Activated CD4-positive, alpha-beta memory T cell treated with anti-CD3 and anti-CD28 coated beads, Interleukin-2, amount 10 ng/mL, durations not matched to agents 7 days and 5 days (primary cell): ENCODE measurements around the gene KDM4D. TPM values are rescaled to one million over a fixed set of nuclear protein-coding genes. Genes with fewer than 3 reads are reported as not detected.
"Not testable (repeated sequence)": the region's sequence is repeated elsewhere in the genome, so short reads cannot be mapped to it uniquely, and the experiment has no call there.

Experiments used
- CTCF ChIA-PET: fragments of 350-600 bp; sonication (Branson Sonifier 250); formaldehyde crosslinking; loops from one replicate; lab custom pipeline; 2021; ENCODE audit warnings: antibody characterized with exemption, inconsistent platforms; lab: Charles Lee
- POLR2A ChIA-PET: fragments of 350-600 bp; sonication (Branson Sonifier 250); formaldehyde crosslinking; loops from one replicate; lab custom pipeline; 2021; ENCODE audit warnings: antibody characterized with exemption; lab: Charles Lee
- DNase-seq: peaks from one replicate; pipeline ENCODE4 v3.0.0-alpha.2; 2020
- H3K27ac Mint-ChIP-seq: one replicate; pipeline ENCODE4 v1.8.0; 2021; ENCODE audit warnings: mild to moderate bottlenecking, mixed read lengths
- H3K27me3 Mint-ChIP-seq: one replicate; pipeline ENCODE4 v1.8.0; 2021; ENCODE audit warnings: mixed read lengths
- H3K36me3 Mint-ChIP-seq: one replicate; pipeline ENCODE4 v1.8.0; 2021; ENCODE audit warnings: low read depth, mixed read lengths
- H3K4me1 Mint-ChIP-seq: one replicate; pipeline ENCODE4 v1.8.0; 2021; ENCODE audit warnings: mixed read lengths
- H3K4me3 Mint-ChIP-seq: one replicate; pipeline ENCODE4 v1.8.0; 2021; ENCODE audit warnings: mild to moderate bottlenecking, mixed read lengths
- H3K9me3 Mint-ChIP-seq: one replicate; pipeline ENCODE4 v1.8.0; 2021; ENCODE audit warnings: mixed read lengths
- total RNA-seq, 2 experiments: library from RNA; stranded (reverse); gene quantifications; one replicate each; pipeline ENCODE4 v1.2.3, GENCODE V29; 2021

The KDM4D gene
- total RNA-seq: 1 to 10 TPM in 1 of 2 experiments, under 1 TPM in 1; 0.83 to 1.1 TPM

DNA sequence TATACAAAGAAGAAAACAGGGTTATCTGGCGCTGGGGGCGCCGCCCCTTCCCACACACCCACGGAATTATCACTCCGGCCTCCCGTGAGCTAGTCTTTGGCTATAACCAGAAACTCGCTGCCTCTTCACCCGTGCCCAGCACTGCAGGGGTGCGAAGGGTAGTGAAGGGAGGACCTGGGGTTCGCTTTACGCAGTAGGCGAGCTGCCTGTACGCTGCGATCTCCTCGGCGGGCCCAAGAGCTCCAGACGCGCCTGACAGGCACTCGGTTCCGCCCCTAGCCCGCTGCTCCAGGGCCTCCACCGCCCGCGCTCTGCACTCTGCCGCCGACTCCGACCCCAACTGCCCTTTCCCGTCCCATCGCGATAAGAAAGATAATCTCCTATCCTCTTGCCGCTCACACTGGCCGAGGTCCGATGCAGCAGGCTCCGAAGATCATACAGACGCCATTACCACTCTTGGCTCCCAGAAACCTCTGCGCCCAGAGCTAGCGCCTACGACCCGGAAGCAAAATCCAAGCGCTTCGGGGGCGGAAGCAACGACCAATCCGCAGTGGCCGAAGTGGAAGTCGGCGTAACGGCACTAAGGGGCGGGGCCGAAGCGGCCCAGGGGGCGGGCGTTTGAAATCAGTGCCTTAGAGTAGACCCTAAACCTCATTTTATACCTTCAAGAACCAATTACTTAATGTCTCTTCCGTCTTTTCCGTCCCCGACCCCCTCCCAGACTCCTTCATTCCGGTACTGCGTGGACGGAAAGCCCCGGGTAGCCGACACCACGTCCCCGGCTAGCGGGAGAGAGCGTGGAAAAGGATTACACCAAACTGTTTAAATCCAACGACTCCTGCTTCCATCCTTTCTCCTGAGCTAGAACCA, at the start of gene KDM4D, which contains the start of gene CWC15:
KDM4D (plus strand) TSS at position 611 of the 870 bp plus-strand sequence. CDS start 23,664 bp downstream, outside the sequence.
CWC15 (minus strand) TSS at position 458 of the 870 bp plus-strand sequence. CDS start 1,371 bp downstream, outside the sequence.
- Mint-ChIP-seq H3K4me1 (peaks cover 53% of the 10 kb centered on the region), H3K4me3 (peak within 1 kb of the TSS; percentile 99), H3K9me3 (peaks cover 4% of the 10 kb centered on the region), H3K36me3 (peaks cover 43% of the 10 kb centered on the region), H3K27ac (peak within 1 kb of the TSS; percentile 88), H3K27me3 (no peaks in the 10 kb centered on the region)
- ChIA-PET POLR2A (interaction anchor here (0.6 to 4.7 kb wide), 19 partner anchors 9 to 1417 kb away, joined by 3 to 51 read pairs (median 4); partner anchors contain the start of genes CCDC82, CEP57, ENDOD1 and FAM76B), CTCF (interaction anchor here (0.8 to 2.4 kb wide), 7 partner anchors 94 to 258 kb away, joined by 3 to 21 read pairs (median 4); partner anchors contain the start of genes SESN3 and SRSF8)
- DNase-seq: peak; percentile 95

DNA sequence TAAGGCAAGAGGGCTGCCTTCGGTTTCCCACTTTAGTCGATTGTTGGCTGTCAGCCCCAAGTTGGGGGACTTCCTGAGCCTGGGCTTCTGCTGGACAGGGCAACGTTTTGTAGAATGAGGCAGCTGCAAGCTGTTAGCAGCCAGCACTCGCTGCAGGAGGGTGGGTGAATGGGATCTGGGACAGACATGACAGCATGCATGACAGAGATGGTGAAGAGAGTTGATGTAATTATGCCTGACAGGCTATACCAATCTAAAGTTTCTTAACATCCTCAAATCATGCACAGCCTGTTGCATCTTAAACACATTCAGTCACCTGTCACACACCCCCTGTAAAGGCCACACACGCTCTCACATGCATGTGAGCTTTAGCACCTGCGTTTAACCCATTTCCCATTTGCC, 49.3 kb upstream of the KDM4D start:
- H3K36me3 Mint-ChIP-seq: peaks cover 14% of the 10 kb centered on the region
- H3K27ac Mint-ChIP-seq: peak overlapping the region; percentile 82
- peaks cover 12% of the 10 kb centered on the region for H3K9me3 Mint-ChIP-seq
- ChIA-PET CTCF (interaction anchor here (1.1 kb wide), 1 partner anchor 27 kb away, joined by 3 read pairs; no protein-coding TSS in a partner anchor), POLR2A (interaction anchor here (1.0 to 1.9 kb wide), 4 partner anchors 49 to 867 kb away, joined by 3 to 8 read pairs (median 6); partner anchors contain the start of genes CWC15, FAM76B and KDM4D)
- no peaks in the 10 kb centered on the region for H3K27me3 Mint-ChIP-seq
- H3K4me1 Mint-ChIP-seq: peaks cover 22% of the 10 kb centered on the region
- no peak for DNase-seq
- H3K4me3 Mint-ChIP-seq: no peak overlapping the region

DNA sequence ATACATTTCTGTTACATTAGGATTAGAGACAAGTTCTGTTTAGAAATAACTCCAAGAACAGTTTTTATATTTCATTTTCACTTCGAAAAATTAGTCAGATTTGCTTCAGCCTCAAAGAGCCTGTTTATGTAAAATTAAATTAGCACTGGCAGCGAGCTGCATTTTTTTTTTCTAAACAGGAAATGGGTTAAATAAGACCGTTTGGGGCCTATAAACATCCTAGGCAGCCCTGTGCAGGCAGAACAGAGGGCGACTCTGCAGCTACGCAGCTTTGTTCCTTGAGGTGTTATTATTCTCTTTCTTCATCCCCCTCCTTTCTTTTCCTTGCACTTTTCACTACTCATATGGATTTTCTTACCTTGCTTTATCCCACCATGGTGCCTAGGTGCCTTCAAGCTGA, 48.9 kb upstream of the KDM4D start:
- POLR2A ChIA-PET: interaction anchor here (1.0 to 1.9 kb wide), 4 partner anchors 49 to 866 kb away, joined by 3 to 8 read pairs (median 6); partner anchors contain the start of genes CWC15, FAM76B and KDM4D
- peaks cover 14% of the 10 kb centered on the region for H3K36me3 Mint-ChIP-seq
- H3K27me3 Mint-ChIP-seq: no peaks in the 10 kb centered on the region
- H3K9me3 Mint-ChIP-seq: peaks cover 12% of the 10 kb centered on the region
- CTCF ChIA-PET: interaction anchor here (1.1 kb wide), 1 partner anchor 27 kb away, joined by 3 read pairs; no protein-coding TSS in a partner anchor
- H3K27ac Mint-ChIP-seq: peak overlapping the region; percentile 82
- no peak overlapping the region for H3K4me3 Mint-ChIP-seq
- peaks cover 22% of the 10 kb centered on the region for H3K4me1 Mint-ChIP-seq
- DNase-seq: peak; percentile 24

DNA sequence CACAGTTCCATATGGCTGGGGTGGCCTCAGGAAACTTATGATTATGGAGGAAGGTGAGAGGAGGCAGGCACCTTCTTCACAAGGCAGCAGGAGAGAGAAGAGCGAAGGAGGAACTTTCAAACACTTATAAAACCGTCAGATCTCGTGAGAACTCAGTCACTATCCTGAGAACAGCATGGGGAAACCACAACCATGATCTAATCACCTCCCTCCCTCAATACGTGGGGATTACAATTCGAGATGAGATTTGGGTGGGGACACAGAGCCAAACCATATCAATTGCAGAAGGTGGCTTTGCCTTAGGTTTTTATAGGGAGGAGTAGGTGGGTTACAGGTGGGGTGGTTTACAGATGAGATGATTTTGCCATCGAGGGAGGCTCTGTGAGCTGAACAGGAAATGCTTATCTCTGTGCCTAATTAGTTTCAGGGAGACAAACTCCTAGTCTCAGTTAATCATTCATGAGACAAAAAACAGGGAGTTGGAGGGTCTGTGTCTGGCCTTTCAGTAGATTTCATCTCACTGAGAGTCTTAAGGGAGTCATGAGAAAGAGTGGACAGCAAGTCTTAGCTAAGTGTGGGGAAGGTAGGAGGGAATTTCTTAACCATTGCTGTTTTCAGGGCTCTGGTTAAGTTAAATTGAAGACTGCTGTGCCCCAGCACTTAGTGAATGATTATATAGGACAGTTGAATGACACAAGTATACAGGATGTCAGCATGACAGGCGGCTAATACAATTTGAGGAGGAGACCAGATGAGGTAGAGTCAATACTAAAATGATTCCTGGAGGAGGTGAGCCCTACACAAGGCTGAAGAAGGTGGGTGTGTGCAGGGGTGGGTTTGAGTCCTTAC, 47.9 kb upstream of the KDM4D start:
- DNase-seq: no peak
- no peak overlapping the region for H3K4me3 Mint-ChIP-seq
- peaks cover 14% of the 10 kb centered on the region for H3K36me3 Mint-ChIP-seq
- ChIA-PET CTCF (interaction anchor here (1.1 kb wide), 1 partner anchor 29 kb away, joined by 3 read pairs; no protein-coding TSS in a partner anchor), POLR2A (interaction anchor here (0.8 to 1.9 kb wide), 2 partner anchors 48 kb away, joined by 5 to 8 read pairs; partner anchors contain the start of genes CWC15 and KDM4D)
- peaks cover 22% of the 10 kb centered on the region for H3K4me1 Mint-ChIP-seq
- H3K27me3 Mint-ChIP-seq: no peaks in the 10 kb centered on the region
- peaks cover 12% of the 10 kb centered on the region for H3K9me3 Mint-ChIP-seq
- peak overlapping the region; percentile 82 for H3K27ac Mint-ChIP-seq

DNA sequence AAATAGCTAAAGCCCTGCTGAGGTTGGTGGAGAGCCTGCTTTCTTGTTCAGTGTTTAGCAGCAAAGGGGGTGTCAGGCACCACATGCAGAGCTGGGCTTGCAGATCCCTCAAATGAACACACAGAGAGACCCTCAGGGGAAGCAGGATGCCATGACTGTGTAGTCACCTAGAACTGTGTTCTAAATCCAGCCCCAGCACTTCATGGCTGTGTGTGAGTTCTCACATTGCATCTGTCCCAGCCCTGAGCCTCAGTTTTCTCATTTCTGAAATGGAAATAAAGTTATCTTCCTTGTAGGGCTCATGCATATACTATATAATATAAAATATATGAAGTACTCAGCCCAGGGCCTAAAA, 47.3 kb upstream of the KDM4D start:
- peaks cover 12% of the 10 kb centered on the region for H3K9me3 Mint-ChIP-seq
- H3K27ac Mint-ChIP-seq: no peak overlapping the region
- ChIA-PET CTCF (no interaction called here), POLR2A (interaction anchor here (0.8 kb wide), 1 partner anchor 47 kb away, joined by 5 read pairs; the partner anchor contains the start of genes CWC15 and KDM4D)
- peaks cover 22% of the 10 kb centered on the region for H3K4me1 Mint-ChIP-seq
- peaks cover 14% of the 10 kb centered on the region for H3K36me3 Mint-ChIP-seq
- no peak for DNase-seq
- H3K27me3 Mint-ChIP-seq: no peaks in the 10 kb centered on the region
- H3K4me3 Mint-ChIP-seq: no peak overlapping the region

DNA sequence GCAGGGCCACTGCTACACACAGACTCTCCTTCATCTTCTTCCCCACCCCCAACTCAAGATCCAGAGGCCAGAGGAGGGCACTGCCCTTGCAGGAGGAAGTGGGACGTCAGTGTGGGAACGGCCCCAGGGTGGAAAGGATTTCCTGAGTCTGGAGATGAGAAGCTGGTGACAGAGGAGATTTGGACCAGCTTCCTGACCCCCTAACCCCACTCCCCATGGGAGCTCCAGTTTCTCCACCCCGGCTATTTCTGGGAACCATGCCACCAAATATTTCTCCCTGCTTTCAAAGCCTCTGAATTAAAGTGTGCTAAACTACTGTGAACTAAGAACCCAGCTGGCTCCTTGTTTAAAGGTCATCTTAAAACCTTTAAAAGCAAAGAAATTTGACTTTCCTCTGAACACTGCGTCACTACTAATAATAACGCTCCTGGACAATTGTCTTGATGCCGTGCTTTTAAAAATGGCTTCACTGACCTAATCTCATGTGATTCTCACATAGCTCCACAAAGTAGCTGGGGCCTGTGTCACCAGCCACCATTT, 46.7 kb upstream of the KDM4D start:
- ChIA-PET CTCF (interaction anchor here (0.6 kb wide), 1 partner anchor 27 kb away, joined by 4 read pairs; no protein-coding TSS in a partner anchor), POLR2A (no interaction called here)
- Mint-ChIP-seq H3K27me3 (no peaks in the 10 kb centered on the region), H3K4me3 (no peak overlapping the region), H3K9me3 (peaks cover 12% of the 10 kb centered on the region), H3K36me3 (peaks cover 14% of the 10 kb centered on the region), H3K27ac (no peak overlapping the region), H3K4me1 (peaks cover 22% of the 10 kb centered on the region)
- DNase-seq: no peak

DNA sequence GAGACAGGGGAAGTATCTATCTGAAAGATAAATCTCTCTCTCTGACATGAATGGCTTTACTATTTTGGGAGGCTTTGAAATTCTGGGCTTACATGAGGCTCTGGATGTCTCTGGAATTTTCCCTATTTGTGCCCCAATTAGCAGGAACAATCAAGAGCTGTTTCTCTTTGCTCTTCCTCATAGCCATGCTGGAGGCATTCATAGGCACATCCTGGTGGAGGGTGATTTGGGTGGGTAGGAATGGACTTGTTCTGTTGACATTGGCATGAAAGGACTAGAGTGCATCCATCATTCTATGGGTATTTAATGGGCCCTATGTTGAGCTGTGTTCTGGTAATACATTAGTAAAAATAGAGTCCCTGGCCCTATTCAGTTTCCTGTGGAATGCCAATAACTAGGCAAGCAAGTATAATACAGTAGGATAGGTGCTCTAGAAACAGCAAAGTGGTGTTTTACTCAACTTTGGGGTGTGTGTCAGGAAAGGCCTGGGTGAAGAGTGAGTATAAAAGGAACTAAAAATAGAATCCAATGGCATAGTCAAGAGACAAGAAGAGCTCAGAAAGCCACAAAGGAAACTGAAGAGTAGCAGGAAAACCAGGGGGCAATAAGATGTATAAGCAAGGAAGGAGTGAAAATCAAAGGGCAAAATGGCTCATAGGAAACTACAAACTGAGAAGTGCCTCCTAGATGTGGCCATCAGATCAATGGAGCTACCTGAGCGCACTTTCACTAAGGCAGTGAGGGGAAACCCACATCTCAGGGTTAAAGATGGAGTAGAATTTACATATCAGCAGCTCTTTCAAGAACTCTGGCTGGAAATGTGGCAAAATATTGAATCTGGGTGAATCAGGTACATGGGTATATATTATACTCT, 45.2 kb upstream of the KDM4D start:
- no peak for DNase-seq
- ChIA-PET POLR2A (interaction anchor here (1.0 to 1.2 kb wide), 2 partner anchors 32 to 139 kb away, joined by 3 to 4 read pairs; no protein-coding TSS in a partner anchor), CTCF (no interaction called here)
- Mint-ChIP-seq H3K4me1 (peaks cover 22% of the 10 kb centered on the region), H3K36me3 (peaks cover 14% of the 10 kb centered on the region), H3K4me3 (no peak overlapping the region), H3K27me3 (no peaks in the 10 kb centered on the region), H3K9me3 (peaks cover 12% of the 10 kb centered on the region), H3K27ac (no peak overlapping the region)

DNA sequence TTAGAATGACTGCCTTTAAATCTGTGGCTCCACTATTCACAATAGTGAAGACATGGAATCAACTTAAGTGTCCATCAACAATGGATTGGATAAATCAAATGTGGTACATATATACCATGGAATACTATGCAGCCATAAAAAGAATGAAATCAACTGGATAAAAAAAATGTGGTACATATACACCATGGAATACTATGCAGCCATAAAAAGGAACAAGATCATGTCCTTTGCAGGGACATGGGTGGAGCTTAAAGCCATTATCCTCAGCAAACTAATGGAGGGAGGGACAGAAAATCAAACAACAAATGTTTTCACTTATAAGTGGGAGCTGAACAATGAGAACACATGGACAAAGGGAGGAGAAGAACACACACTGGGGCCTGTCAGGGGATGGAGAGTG, 41.4 kb upstream of the KDM4D start:
- POLR2A ChIA-PET, H3K4me3 Mint-ChIP-seq, H3K9me3 Mint-ChIP-seq, H3K36me3 Mint-ChIP-seq, H3K27me3 Mint-ChIP-seq, DNase-seq, H3K27ac Mint-ChIP-seq, CTCF ChIA-PET: not testable (repeated sequence)
- H3K4me1 Mint-ChIP-seq: peaks cover 16% of the 10 kb centered on the region

DNA sequence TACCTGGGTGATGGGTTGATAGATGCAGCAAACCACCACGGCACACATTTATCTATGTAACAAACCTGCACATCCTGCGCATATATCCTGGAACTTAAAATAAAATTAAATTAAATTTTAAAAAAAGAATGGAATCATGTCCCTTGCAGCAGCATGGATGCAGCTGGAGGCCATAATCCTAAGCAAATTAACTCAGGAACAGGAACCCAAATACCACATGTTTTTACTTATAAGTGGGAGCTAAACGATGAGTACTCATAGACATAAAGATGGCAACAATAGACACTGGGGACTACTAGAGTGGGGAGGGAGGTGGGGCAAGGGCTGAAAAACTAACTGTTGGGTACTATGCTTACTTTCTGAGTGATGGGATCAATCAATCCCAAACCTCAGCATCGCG, 41.0 kb upstream of the KDM4D start:
- no peaks in the 10 kb centered on the region for H3K36me3 Mint-ChIP-seq
- POLR2A ChIA-PET: no interaction called here
- CTCF ChIA-PET: no interaction called here
- no peaks in the 10 kb centered on the region for H3K27me3 Mint-ChIP-seq
- no peaks in the 10 kb centered on the region for H3K9me3 Mint-ChIP-seq
- DNase-seq: no peak
- H3K4me3 Mint-ChIP-seq: no peak overlapping the region
- H3K4me1 Mint-ChIP-seq: peaks cover 16% of the 10 kb centered on the region
- no peak overlapping the region for H3K27ac Mint-ChIP-seq

DNA sequence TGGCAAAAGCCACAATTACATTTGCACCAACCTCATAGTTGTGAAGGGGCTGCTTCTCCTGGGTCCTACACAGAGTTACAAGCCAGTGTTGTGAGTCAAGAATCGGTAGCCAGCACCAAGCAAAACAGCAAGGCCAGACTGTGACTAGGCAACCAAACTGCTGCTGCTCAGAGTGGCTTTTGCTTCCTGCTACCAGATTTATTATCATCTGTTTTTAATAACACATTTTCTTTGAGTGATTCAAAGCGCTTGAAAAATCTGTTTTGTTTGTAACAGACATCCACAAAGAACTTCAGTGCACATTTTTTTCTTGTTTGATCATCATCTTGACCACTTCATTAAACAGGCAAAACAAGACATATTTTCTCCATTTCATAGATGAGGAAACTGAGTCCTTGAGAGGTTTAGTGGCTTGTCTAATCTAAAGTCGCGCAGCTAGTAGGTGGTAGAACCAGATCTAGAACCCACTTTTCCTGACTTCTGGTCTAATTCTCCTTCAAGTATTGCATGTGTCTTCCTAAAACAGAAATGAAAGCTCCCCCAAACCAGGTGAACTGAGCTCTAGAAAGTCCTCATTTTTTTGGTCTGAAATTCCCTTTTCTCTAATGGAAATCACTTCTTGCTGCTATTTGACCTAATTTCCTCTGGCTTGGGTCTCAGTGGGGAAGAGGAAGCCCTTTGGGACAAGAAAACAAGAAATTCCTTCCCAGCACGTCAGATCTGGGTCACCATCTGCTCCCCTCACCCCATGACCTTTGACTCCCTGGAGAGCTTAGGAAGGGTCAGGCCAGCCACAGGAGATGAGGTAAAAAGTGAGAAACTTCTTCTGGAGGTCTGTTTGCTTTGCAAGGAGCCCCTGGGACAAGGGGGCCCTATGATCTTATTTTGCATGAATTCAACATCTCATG, 40.0 kb upstream of the KDM4D start:
- H3K9me3 Mint-ChIP-seq: no peaks in the 10 kb centered on the region
- peaks cover 16% of the 10 kb centered on the region for H3K4me1 Mint-ChIP-seq
- H3K4me3 Mint-ChIP-seq: no peak overlapping the region
- H3K27ac Mint-ChIP-seq: no peak overlapping the region
- no peaks in the 10 kb centered on the region for H3K27me3 Mint-ChIP-seq
- no peak for DNase-seq
- ChIA-PET CTCF (interaction anchor here (0.7 kb wide), 1 partner anchor 18 kb away, joined by 4 read pairs; no protein-coding TSS in a partner anchor), POLR2A (no interaction called here)
- no peaks in the 10 kb centered on the region for H3K36me3 Mint-ChIP-seq

DNA sequence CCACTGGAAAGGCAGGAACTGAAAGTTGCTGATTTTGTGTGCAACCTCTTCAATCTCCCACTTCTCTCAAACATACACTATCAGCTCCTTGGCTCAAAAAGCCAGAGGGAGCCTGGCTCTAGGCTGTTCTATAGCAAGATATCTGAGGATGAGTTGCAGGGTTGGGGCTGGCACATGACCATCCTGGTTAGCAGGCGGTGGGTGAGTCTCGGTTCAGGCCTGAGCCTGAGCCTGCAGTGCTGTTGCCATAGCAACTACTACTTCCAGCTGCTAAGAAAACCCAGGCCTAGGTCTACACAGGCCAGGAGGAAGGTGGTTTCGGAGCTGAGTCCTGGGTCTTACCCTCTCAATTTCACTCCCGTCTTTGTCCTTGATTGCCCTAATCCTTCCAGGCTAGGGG, 39.1 kb upstream of the KDM4D start:
- ChIA-PET CTCF (no interaction called here), POLR2A (no interaction called here)
- H3K4me3 Mint-ChIP-seq: no peak overlapping the region
- H3K36me3 Mint-ChIP-seq: no peaks in the 10 kb centered on the region
- H3K9me3 Mint-ChIP-seq: no peaks in the 10 kb centered on the region
- no peak for DNase-seq
- H3K4me1 Mint-ChIP-seq: peaks cover 16% of the 10 kb centered on the region
- no peaks in the 10 kb centered on the region for H3K27me3 Mint-ChIP-seq
- no peak overlapping the region for H3K27ac Mint-ChIP-seq
